HFFc6 (cell line): Measurements from ENCODE around the gene TIAM2. TPM values are rescaled to one million over a fixed set of nuclear protein-coding genes. Genes with fewer than 3 reads are reported as not detected.

Experiments
- DNase-seq: peaks from one replicate; pipeline ENCODE4 v3.0.0-alpha.2; 2018
- H3K27ac Mint-ChIP-seq: 2 replicates; pipeline ENCODE4 v1.8.0; 2020; ENCODE audit warnings: mild to moderate bottlenecking, mixed read lengths
- H3K27me3 Mint-ChIP-seq: 2 replicates; pipeline ENCODE4 v1.8.0; 2021; ENCODE audit warnings: mild to moderate bottlenecking, moderate library complexity, mixed read lengths; ENCODE audit not compliant: insufficient read depth
- H3K36me3 Mint-ChIP-seq: 2 replicates; pipeline ENCODE4 v1.8.0; 2021; ENCODE audit warnings: low read depth, mixed read lengths
- H3K4me1 Mint-ChIP-seq: 2 replicates; pipeline ENCODE4 v1.8.0; 2020; ENCODE audit warnings: low read depth, mixed read lengths
- H3K4me3 Mint-ChIP-seq: 2 replicates; pipeline ENCODE4 v1.8.0; 2020; ENCODE audit warnings: mild to moderate bottlenecking, moderate library complexity, mixed read lengths
- H3K9me3 Mint-ChIP-seq: 2 replicates; pipeline ENCODE4 v1.8.0; 2020; ENCODE audit warnings: mild to moderate bottlenecking, mixed read lengths
- CTCF ChIP-seq: fragments of 200-600 bp; sonication (generic); IDR thresholded peaks from 2 replicates; pipeline ENCODE4 v1.5.0; 2021; ENCODE audit warnings: antibody characterized with exemption, mild to moderate bottlenecking
- total RNA-seq, 6 experiments: library from RNA; stranded (reverse); fragmentation: NEBNext Ultra II Directional; extraction: Animal tissue kit (Norgen Biotek cat#: 25700); gene quantifications; 2 replicates in 1 of 6; 3 replicates in 5 of 6; pipeline ENCODE4 v1.2.3, GENCODE V29; 2021

The TIAM2 gene
- total RNA-seq, 6 experiments from 2014 or later: 7.2 to 11.2 (median 9.4) TPM

GRCh38 chr6:155122199-155122950 lies 127.3 kb downstream of the TIAM2 start:
- Mint-ChIP-seq H3K4me3 (peak overlapping the region; percentile 87; the same call in 1 of the 2 replicates), H3K4me1 (peaks cover 73% of the 10 kb centered on the region), H3K27ac (peak overlapping the region; percentile 93)

GRCh38 chr6:155123520-155123919 lies 128.4 kb downstream of the TIAM2 start:
- H3K36me3 Mint-ChIP-seq: peaks cover 12% of the 10 kb centered on the region; the same call in 1 of the 2 replicates
- DNase-seq: no peak
- no peak overlapping the region for H3K27ac Mint-ChIP-seq
- H3K9me3 Mint-ChIP-seq: no peaks in the 10 kb centered on the region
- H3K4me3 Mint-ChIP-seq: no peak overlapping the region
- no peak for TF ChIP-seq CTCF
- peaks cover 71% of the 10 kb centered on the region for H3K4me1 Mint-ChIP-seq
- H3K27me3 Mint-ChIP-seq: no peaks in the 10 kb centered on the region

More at GRCh38 chr6:155122199-155122950, 127.3 kb downstream of the TIAM2 start:
- Mint-ChIP-seq H3K27me3 (no peaks in the 10 kb centered on the region), H3K36me3 (peaks cover 21% of the 10 kb centered on the region), H3K9me3 (no peaks in the 10 kb centered on the region)
- TF ChIP-seq CTCF: no peak
- no peak for DNase-seq

GRCh38 chr6:155125906-155126305 lies 130.8 kb downstream of the TIAM2 start:
- TF ChIP-seq CTCF: 0 out of 2 replicates have a peak, but pooled peaks have one; percentile 14
- Mint-ChIP-seq H3K4me3 (peak overlapping the region; percentile 56), H3K27ac (peak overlapping the region; percentile 80), H3K9me3 (no peaks in the 10 kb centered on the region), H3K36me3 (peaks cover 11% of the 10 kb centered on the region), H3K4me1 (peaks cover 76% of the 10 kb centered on the region), H3K27me3 (no peaks in the 10 kb centered on the region)
- peak; percentile 60 for DNase-seq

GRCh38 chr6:155126727-155127439 lies 131.8 kb downstream of the TIAM2 start:
- peaks cover 13% of the 10 kb centered on the region for H3K36me3 Mint-ChIP-seq
- peak overlapping the region; percentile 78 for H3K4me3 Mint-ChIP-seq
- peaks cover 66% of the 10 kb centered on the region for H3K4me1 Mint-ChIP-seq
- TF ChIP-seq CTCF: no peak
- peak overlapping the region; percentile 95 for H3K27ac Mint-ChIP-seq
- no peaks in the 10 kb centered on the region for H3K27me3 Mint-ChIP-seq
- peak; percentile 84 for DNase-seq
- H3K9me3 Mint-ChIP-seq: no peaks in the 10 kb centered on the region

- Mint-ChIP-seq H3K27ac (no peak overlapping the region), H3K27me3 (no peaks in the 10 kb centered on the region), H3K9me3 (no peaks in the 10 kb centered on the region), H3K36me3 (peaks cover 13% of the 10 kb centered on the region), H3K4me1 (peaks cover 48% of the 10 kb centered on the region), H3K4me3 (no peak overlapping the region)
- no peak for TF ChIP-seq CTCF
- DNase-seq: no peak
These were observed 133.9 kb downstream of the TIAM2 start for GRCh38 chr6:155128977-155129376.
